ENCODE data around the gene GRB10.
"Not testable (repeated sequence)": the region's sequence is repeated elsewhere in the genome, so short reads cannot be mapped to it uniquely, and the experiment has no call there.

Gene GRB10

DNA sequence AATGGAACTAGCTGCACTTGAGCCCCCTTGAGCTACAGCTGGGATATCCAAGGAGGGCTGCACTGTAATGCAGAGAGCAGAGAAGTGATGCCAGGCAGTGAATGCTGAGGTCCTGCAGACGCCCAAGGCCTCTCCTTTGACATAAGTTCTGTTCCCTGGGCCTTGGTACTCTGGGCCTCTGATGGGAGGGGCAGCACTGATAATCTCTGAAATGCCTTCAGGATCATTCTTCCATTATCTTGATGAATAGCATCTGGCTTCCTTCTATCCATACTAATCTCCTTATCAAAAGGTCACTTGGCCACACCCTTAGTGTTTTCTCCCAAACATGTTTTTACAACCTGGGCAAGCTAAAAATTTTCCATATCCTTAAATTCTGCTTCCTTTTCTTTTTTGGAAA, 6.9 kb downstream of the GRB10 start:
- no peak for DNase-seq

DNA sequence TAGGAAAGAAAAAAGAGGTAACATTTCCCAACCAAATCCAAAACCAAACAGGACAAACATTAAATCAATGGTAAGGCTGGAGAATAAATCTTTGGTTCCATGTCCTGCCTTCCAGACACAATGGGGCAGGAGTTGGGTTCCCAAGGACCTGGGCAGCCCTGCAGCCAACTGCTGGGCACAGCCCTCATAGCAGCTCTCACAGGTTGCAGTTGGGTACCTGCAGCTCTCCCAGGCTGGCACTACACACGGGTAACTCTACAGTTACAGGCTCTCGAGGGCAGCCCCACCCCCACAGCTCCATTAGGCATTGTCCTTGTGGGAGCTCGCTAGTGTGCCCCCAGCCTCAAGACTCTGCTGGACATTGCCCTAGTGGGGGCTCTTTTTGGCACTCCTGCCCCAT, 7.5 kb downstream of the GRB10 start:
- no peak for DNase-seq

DNA sequence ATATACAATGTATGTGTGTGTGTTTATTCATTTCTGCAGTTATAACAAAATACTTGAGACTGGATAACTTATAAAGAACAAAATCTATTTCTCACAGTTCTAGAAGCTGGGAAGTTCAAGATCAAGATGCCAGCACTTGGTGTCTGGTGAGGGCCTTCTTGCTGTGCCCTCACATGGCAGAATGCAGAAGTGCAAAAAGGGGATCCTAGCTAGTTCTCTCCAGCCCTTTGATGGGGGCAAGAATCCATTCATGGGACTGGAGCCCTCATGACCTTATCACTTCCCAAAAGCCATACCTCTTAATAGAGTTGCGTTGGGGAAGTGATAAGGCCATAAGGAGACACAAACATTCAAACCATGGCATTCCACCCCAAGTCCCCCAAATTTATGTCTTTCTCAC, 8.4 kb downstream of the GRB10 start:
- DNase-seq, result no peak

DNA sequence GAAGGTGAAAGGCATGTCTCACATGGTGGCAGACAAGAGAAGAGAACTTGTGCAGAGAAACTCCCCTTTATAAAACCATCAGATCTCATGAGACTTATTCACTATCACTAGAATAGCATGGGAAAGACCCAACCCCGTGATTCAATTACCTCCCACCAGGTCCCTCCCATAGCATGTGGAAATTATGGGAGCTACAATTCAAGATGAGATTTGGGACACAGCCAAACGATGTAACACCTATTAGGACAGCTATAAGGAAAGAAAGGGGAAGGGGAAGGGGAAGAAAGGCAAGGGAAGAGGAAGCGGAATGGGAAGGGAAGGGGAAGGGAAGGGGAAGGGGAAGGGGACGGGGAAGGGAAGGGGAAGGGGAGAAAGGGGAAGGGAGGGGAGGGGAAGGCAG, 9.6 kb downstream of the GRB10 start:
- not testable (repeated sequence) for DNase-seq

DNA sequence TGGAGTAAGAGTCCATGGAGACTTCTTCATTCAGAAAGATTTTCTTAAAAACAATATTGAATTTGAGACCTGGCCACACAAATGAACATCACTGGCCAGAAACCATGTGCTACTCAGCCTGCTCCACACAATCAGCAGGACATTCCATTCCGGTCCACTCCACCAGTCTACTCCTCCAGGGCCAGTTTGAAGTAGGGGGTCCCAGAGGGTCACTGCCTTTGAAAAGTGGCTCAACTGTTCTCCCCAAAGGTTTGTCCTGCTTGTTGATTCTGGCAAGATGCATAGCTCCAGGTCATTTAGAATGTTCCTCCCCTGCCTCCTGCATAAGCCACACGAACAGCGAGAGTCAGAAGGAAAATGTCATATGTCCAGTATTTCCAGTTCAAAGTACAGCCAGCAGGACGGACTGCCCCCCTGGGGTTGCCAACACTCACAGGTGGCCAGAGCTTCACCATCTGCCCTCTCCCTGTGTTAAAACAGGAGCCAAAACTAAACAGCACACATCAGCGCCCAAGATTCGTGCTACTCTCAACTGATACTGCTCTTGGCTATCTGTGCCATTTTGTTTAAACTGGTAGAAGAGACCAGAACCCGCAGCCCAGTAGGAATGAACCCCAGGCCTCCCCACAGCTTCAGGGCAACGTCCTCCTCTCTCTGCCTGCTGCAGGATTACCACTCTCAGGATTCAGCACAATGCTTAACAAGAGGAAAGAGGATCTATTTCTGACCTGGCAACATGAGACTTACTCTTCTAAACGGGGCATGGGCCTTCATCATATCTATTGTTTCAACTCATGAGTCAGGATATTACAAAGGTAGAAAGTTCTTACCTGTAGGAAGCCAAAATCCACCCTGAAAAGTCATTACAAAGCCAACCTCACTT, 11.3 kb downstream of the GRB10 start:
- no peak for DNase-seq

DNA sequence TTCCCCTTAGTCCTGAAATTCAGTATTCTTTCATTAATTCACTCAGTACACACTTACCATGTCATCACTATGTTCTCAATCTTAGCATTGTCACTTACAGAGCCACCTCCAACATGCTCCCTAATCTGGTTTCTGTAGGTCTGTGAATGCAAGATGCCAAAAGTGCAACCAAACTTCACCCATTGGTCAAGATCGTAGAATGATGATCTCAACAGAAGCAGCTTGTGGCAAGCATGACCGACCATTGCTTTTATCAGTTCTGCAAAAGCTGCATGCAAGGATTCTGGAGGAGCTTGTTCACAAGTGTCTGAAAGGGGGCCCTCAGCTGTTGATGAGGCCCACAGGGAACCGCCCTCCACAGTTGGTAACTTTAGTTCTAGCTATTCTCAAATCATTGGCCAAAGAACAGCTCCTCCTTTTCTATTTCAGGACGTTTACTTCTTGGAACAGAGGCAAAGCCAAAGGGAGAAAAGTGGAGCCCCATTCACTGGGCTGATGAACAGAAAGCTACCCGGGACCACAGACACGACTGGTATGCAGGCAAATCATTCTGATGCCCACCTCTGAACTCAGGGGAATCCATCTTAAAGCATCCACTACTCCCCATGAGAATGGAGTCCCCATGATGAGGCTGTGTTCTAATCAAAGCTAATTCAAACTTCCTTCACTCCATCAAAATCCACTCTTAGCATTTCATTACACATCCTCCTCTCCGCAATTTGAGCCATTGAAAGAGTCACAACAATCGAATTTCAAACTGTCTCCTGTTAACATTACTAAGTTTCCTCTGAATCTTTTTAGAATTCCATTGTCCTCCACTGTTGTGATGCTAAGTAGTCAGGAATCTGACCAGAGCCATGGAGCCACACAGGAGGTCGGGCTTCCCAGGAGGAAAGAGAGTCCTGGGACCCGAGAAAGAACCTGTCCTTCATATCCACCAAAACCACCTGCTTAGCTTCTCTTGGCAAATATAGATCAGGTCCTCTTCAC, 13.9 kb downstream of the GRB10 start:
- DNase-seq, result no peak

DNA sequence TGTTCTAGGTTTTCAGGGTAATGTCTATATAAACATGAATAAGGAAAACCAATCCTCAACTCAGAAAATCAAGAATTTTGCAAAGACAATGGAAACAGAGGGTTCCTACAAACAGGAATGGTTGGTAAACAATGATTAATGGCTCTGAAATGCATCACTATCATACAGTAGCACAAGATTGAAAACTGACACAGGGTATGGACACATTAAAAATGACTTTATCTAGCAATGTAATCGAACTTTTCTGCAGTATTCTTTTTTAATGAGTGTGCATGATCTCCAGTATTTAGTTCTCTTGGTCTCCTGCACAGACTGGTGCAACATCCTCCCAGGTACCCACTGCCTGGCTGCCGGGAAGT, 15.9 kb downstream of the GRB10 start:
- no peak for DNase-seq

DNA sequence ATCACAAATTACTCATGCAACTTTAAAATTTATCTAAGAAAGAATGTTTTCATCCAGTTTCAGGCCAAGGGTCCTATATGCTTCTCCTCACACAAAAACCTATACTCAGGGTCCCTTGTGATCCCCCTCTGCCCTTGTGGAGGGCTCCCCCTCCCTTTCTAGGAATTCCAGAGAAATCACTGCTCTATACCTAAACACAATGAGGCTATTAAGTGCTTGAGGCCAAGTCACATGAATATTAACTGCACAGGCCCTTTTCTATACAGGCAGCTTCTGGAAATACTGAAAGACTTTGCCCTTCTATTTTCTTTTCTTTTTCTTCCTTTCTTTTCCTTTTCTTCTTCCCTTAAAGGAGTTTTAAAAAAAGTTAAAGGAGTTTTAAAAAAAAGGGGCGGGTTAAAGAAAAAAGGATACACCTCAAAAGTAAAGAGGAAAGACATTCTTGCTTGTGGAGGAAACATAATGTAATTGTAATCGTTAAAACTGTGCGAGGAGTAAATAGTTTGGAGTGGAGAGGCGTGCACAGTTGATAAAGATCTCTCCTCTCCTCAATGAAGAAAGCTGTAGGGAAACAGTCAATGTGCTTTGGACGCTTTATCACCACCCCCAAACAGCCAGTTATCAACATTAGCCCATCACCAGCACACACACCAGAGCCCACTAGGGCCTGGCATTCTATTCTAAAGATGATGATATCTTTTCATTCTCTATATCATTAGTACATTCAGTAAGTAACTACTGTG, 16.4 kb downstream of the GRB10 start:
- DNase-seq, result no peak

DNA sequence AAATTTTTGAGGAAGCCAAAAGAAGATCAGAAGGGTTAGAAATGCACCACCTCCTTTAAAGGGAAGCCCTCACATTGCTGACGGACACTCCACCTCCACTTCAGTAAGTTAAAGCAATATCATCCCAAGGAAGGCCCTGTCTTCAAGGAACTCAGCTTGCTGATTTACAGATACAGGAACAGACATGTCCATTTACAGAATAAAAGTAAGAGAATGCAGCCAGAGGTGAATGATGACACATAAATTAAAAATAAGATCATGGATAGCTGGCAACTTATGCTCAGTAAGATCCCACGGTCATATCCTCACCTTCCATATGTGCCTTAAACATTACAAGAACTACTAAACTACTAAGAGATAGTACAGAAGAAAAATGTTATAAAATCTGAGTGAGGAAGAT, 20.4 kb downstream of the GRB10 start:
- no peak for DNase-seq

DNA sequence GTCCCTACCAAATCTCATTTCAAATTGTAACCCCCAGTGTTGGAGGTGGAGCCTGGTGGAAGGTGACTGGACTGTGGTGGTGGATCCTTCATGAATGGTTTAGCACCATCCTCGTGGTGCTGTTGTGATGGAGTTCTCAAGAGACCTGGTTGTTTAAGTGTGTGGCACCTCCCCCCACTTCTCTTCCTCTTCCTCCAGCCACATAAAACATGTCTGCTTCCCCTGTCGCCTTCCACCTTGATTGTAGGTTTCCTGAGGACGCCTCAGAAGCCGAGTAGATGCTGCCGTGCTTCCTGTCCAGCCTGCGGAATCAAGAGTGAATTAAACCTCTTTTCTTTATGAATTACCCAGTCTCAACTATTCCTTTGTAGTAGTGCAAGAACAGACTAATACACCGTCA, 21.0 kb downstream of the GRB10 start:
- DNase-seq, result no peak

DNA sequence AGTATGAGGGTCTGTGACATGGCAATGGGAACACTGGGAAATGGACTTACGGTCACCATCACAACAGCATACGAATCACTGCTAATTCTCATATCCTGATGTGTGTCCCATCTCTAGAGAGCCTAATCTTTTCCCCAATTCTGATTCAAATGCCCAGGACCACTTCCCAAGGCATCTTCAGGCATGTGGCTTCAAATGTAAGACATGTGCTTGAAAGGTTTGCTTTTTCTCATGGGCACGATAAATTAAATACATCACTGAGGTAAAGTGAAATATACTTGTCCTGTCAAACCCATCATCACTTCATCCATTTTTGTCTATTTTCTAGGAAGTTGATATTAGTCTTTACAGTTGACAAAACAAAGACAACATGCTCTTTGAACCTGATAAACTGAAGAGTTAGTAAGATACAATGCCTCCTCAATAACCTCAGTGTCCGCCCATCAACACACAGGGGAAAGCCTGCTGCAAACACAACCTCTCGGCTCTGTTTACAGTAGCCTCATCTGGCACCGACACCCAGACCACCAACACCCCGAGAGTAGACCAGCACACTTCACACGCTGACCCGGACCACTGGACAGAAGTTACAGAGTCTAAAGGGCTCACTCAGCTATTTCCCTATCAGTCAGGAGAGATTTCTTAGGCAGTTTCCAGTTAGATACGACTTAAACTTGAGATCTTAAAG, 24.8 kb downstream of the GRB10 start:
- DNase-seq, result no peak

DNA sequence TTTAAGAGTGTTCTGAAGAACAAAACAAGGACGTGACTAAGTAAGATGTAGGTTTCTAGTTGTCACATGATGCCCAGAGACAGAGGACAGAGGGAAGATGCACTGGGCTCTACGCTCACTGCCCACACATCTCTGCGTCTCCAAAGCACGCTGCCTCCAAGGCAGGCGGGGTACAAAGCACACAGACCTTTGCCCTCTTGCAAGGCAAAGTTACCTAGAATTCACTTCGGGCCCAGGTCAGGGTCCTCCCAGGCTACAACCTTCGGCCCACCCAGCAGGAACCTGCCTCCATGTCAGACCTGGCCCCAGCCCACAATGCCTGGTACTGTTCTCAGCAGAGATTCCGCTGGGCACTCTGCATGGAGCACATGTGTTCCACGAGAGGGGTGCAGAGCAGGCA, 26.5 kb downstream of the GRB10 start:
- DNase-seq, result no peak

DNA sequence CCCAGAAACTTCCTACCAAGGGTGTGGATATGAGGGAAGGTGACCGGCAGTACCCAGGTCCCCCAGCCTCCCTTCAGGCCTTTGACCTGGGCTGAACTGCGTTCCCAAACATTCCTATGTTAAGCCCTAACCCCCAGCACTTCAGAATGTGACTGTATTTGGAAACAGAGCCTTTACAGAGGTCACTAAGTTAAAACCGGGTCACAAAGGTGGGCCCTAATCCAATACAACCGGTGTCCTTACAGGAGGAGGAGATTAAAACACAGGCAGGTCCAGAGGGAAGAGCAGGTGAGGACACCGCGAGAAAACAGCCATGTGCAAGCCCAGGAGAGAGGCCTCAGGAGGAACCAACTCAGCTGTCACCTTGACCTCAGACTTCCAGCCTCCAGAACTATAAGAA, 28.0 kb downstream of the GRB10 start:
- no peak for DNase-seq

DNA sequence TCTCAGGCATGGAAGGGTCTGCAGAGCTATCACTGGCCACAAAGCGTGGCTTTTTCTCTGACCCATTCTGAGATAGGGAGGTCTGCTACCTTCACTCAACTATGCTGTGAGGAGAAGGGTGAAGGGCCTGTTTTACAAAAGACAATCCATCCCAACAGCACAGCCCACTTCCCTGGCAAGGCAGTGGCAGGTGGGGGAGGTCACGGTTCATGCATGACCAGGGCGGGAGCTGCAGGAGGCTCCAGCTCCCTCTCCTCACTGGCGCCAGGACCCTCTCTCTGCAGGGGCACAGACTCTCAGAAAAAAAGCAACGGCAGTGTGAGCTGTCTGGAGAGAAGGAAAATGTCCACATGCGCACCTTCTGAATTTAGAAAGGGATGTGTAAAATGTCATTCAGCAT, 28.5 kb downstream of the GRB10 start:
- no peak for DNase-seq

DNA sequence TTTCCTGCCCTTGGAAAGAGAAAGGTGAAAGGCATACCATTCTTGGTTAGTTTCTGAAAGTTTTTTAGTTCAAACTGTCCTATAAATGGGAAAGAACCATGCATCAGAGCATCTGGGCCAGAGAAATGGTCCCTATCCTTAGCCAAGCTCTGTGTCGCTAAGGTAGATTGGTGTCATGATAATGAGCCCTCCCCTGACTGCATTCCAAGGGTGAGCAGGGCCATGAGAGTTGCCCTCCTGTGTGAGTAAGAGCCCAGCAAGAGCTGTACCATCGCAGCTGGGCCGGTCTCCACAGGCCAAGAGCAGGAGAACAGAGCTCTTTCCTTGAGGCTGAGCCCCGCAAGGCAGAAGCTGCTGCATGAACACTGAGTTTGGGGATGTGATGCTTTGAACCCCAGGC, 30.3 kb downstream of the GRB10 start:
- DNase-seq, result no peak

DNA sequence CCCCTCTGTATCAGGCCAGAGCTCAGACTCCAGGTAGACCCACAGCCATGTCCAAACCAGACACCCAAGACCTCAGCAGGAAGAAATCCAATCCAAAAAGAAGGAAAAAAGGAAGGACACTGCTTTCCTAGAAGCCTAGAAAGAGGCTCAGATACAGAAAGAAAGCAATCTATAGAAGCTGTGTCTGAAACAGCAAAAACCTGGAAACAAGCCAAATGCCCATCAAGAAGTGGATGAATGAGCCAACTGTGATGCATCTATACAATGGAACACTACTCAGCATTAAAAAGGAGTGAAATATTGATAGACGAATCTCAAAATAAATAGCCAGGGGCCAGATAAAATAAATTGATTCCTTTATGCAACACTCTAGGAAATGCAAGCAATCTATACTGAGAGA, 31.6 kb downstream of the GRB10 start:
- DNase-seq, result no peak

DNA sequence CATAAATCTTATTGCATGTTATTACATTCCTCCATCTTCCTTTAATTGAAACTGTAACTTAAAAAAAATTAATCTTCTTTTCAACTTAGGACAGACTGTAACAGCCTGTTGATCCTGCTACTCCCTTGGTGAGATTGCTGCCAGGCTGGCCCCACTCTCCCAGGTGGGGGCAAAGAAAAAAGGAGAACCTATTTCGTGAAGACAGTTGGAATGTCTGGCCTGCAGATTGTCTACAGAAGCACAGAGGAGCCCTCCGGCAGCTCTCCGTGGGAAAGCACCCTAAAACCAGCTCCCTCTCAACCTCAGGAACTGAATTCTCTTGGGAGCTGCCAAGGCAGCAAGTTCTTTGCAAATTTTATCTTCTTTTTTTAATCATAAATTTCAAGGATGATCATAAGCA, 32.8 kb downstream of the GRB10 start:
- no peak for DNase-seq

DNA sequence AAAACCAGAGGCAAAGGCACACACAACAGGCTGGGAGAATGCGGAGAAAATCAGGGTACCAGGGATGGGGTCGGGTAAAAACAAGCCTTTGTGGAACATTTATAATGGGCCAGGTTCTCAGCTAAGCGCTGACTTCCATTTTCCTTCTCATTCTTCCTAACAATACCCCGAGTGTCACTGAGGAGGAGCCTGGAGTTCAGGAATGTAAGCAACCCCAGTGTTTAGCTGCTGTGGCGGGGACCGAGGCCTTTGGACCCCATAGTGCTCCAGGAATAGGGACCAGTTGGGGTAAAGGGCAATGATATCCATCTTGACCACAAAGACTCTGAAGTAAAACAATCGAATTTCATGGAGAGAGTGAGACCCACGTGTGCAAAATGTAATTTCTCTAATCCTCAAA, 34.2 kb downstream of the GRB10 start:
- no peak for DNase-seq

DNA sequence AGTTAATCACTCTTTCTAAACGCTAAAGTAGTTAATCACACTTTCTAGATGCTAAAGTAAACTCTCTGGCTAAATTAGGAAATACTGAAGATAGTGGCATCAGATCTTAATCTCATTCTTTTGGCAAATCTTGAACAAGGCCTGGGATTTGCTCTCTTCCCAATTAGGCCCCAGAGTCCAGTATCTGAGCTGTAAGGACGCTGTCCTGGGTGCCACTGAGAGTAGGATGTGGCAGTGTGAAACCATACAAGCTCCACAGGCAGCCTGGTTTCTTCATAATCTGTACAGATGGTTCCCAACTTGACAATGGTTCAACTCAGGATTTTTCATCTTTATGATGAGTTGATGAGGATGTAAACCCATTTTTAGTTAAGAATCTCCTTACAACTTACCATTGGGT, 36.9 kb downstream of the GRB10 start:
- no peak for DNase-seq

DNA sequence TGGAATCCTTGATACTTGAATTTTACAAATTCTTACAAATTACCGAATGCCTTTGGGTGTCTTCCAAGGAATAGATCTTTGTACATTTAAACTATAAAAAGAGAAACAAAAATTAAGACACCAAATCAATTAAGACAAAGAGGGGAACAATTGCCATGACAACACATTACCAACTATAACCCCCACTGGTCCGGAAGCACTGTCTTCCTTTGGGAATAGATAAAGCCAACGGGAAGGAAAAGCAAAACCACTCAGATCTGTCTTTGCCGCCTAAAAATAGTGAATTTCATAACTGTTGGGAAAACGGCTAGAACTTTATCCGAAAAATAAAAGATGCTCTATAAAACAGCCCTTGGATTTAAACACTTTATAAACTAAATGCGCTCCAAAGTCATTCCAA, 37.4 kb downstream of the GRB10 start:
- no peak for DNase-seq

DNA sequence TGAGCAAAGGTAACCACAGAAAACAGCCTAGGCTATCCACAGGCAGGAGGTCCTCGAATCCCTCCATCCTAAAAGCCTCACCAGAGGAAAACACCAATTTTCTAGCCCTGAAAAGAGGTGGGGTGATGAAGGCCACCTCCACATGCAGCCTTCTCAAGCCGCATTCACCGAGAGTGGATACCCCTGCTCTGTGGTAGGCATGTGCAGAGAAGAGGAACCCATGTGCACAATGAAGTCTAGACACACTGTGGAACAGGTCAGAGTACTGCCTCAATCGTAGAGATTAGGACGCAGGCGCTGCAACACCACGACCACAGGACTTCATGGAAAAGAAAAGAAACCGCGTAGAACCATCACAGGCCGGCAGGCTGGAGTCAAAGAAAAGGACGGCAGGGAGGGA, 38.8 kb downstream of the GRB10 start:
- DNase-seq, result no peak

DNA sequence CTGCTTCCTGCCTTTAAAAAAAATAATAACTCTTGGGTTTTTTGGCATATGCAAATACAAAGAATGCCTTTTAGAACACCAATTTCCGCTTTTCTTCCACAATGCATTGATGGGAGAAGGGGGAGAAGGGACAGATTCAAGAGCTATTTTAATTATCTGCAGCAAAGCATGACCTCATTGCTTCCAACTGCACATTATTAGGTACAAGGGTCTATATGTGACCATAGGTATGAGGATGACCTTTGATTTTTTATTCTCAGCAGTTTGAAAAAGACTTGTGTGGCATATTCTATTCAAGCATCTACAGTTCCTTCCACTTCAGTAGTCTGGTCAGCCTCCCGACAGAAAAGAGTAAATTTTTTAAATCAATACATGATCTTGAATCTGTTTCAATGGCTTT, 39.7 kb downstream of the GRB10 start:
- no peak for DNase-seq

DNA sequence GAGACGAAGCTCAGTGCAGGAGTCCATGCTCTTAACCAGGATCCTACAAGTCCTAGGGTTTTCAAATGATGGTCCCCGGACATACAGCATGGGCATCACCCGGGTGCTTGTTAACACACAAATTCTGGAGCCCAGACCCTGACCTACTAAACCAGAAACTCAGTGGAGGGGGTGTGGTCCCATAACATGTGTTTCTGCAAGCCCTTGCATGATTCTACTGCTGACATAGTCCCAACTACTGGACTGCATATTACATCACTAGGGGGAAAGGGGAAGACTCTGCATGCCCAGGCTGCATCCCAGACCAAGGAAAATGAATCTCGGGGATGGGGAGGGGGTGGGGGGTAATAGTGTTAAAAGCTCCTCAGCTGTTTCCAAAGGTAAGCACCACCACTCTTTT, 40.3 kb downstream of the GRB10 start:
- no peak for DNase-seq

Measured in NCI-H1436 treated with DMSO at 0.1 percent for 48 hours (cell line).